GM23338 (cell line): Measurements from ENCODE around the gene ADGRD2. TPM values are rescaled to one million over a fixed set of nuclear protein-coding genes. Genes with fewer than 3 reads are reported as not detected.

Source experiments
- ATAC-seq: fragments of 200-7000 bp; cut with Tn5 transposase; 3 replicates; pipeline ENCODE4 v1.9.1; 2020
- DNase-seq: peaks from one replicate; pipeline ENCODE4 v3.0.0-alpha.2; 2015; ENCODE audit warnings: low spot score
- H2AFZ ChIP-seq: fragments of 200-600 bp; sonication (generic); 2 replicates; pipeline ENCODE4 v1.8.0; 2016; ENCODE audit warnings: antibody characterized with exemption, mild to moderate bottlenecking, moderate library complexity
- H3F3A ChIP-seq: fragments of 200-600 bp; sonication (generic); replicated peaks from 2 replicates; pipeline ENCODE4 v1.8.0; 2017; ENCODE audit warnings: antibody characterized with exemption, mixed run types, low read depth
- H3K27ac ChIP-seq: fragments of 200-600 bp; sonication (generic); 2 replicates; pipeline ENCODE4 v1.6.1; 2016; ENCODE audit warnings: low read depth
- H3K27me3 ChIP-seq: fragments of 200-600 bp; sonication (generic); 2 replicates; pipeline ENCODE4 v1.8.0; 2016; ENCODE audit warnings: mild to moderate bottlenecking, mixed run types, moderate library complexity; ENCODE audit not compliant: insufficient read depth
- H3K36me3 ChIP-seq: fragments of 200-600 bp; sonication (generic); 2 replicates; pipeline ENCODE4 v1.8.0; 2016; ENCODE audit warnings: mild to moderate bottlenecking; ENCODE audit not compliant: insufficient read depth
- H3K4me1 ChIP-seq: fragments of 200-600 bp; sonication (generic); 2 replicates; pipeline ENCODE4 v1.8.0; 2016; ENCODE audit warnings: mild to moderate bottlenecking, moderate library complexity; ENCODE audit not compliant: insufficient read depth
- H3K4me2 ChIP-seq: fragments of 200-600 bp; sonication (generic); 2 replicates; pipeline ENCODE4 v1.7.1; 2017; ENCODE audit warnings: mixed run types
- H3K4me3 ChIP-seq: fragments of 200-600 bp; sonication (generic); 2 replicates; pipeline ENCODE4 v1.6.1; 2016; ENCODE audit warnings: mixed run types
- H3K79me2 ChIP-seq: fragments of 200-600 bp; sonication (generic); replicated peaks from 2 replicates; pipeline ENCODE4 v1.8.0; 2017; ENCODE audit warnings: mild to moderate bottlenecking; ENCODE audit not compliant: insufficient read depth
- H3K9me2 ChIP-seq: fragments of 200-600 bp; sonication (generic); 2 replicates; pipeline ENCODE4 v1.8.0; 2017; ENCODE audit not compliant: insufficient read depth
- H4K20me1 ChIP-seq: fragments of 200-600 bp; sonication (generic); replicated peaks from 2 replicates; pipeline ENCODE4 v1.8.0; 2017; ENCODE audit warnings: mild to moderate bottlenecking; ENCODE audit not compliant: insufficient read depth
- H3K27ac Mint-ChIP-seq: 2 replicates; pipeline ENCODE4 v1.8.0; 2020; ENCODE audit warnings: inconsistent platforms, mild to moderate bottlenecking, moderate library complexity, mixed read lengths
- H3K27me3 Mint-ChIP-seq: 3 replicates; pipeline ENCODE4 v1.8.0; 2022; ENCODE audit warnings: low read depth, mild to moderate bottlenecking, moderate library complexity, mixed read lengths, inconsistent platforms; ENCODE audit not compliant: insufficient read depth, poor library complexity
- H3K36me3 Mint-ChIP-seq: 3 replicates; pipeline ENCODE4 v1.8.0; 2021; ENCODE audit warnings: low read depth, mild to moderate bottlenecking, inconsistent platforms, moderate library complexity, mixed read lengths
- H3K4me1 Mint-ChIP-seq: 3 replicates; pipeline ENCODE4 v1.8.0; 2020; ENCODE audit warnings: mild to moderate bottlenecking, inconsistent platforms, mixed read lengths
- H3K4me3 Mint-ChIP-seq: 3 replicates; pipeline ENCODE4 v1.8.0; 2021; ENCODE audit warnings: moderate library complexity, mild to moderate bottlenecking, inconsistent platforms, mixed read lengths
- H3K9me3 Mint-ChIP-seq: 3 replicates; pipeline ENCODE4 v1.8.0; 2020; ENCODE audit warnings: moderate library complexity, mild to moderate bottlenecking, inconsistent platforms, mixed read lengths
- CTCF ChIP-seq, 2 experiments: fragments of 200-600 bp in 1 of 2; sonication (generic) in 1 of 2; conservative IDR thresholded peaks; 2 replicates each; pipeline versions ENCODE4 v1.5.1 to v1.6.1; 2016 to 2017; ENCODE audit warnings: antibody characterized with exemption in 2 of 2, low read depth in 2 of 2, mild to moderate bottlenecking in 2 of 2, moderate library complexity in 1 of 2
- EZH2 ChIP-seq: fragments of 200-600 bp; sonication (generic); IDR thresholded peaks from one replicate; pipeline ENCODE4 v1.8.0; 2017; ENCODE audit warnings: antibody characterized with exemption, mild to moderate bottlenecking, low read depth; ENCODE audit not compliant: unreplicated experiment
- EZH2phosphoT487 ChIP-seq: fragments of 200-600 bp; sonication (generic); IDR thresholded peaks from one replicate; pipeline ENCODE4 v1.8.1; 2018; ENCODE audit warnings: antibody characterized with exemption; ENCODE audit not compliant: unreplicated experiment
- POLR2AphosphoS5 ChIP-seq: IDR thresholded peaks from 2 replicates; pipeline ENCODE4 v1.6.1; 2016; ENCODE audit warnings: antibody characterized with exemption, low read depth
- REST ChIP-seq: IDR thresholded peaks from one replicate; pipeline ENCODE4 v1.6.1; 2018; ENCODE audit warnings: antibody characterized with exemption; ENCODE audit not compliant: unreplicated experiment
- STAT1 ChIP-seq: IDR thresholded peaks from one replicate; pipeline ENCODE4 v1.6.1; 2016; ENCODE audit warnings: antibody characterized with exemption; ENCODE audit not compliant: unreplicated experiment
- ZNF331 ChIP-seq: fragments of 250-450 bp; sonication (Bioruptor Pico); IDR thresholded peaks from 2 replicates; pipeline ENCODE4 v1.5.0; 2020; ENCODE audit warnings: low read depth, mild to moderate bottlenecking, moderate library complexity
- ZNF462 ChIP-seq: fragments of 250-450 bp; sonication (Bioruptor Pico); IDR thresholded peaks from 2 replicates; pipeline ENCODE4 v1.5.0; 2020; ENCODE audit warnings: mild to moderate bottlenecking, moderate library complexity
- polyA plus RNA-seq: library from polyadenylated mRNA; unstranded; fragments of >200 nt; fragmentation: Nextera tagmentation; extraction: Ambion mirVana; gene quantifications from 2 replicates; pipeline ENCODE4 v1.2.1, GENCODE V29; 2016
- total RNA-seq: library from RNA; depleted of rRNA; stranded (reverse); fragments of >200 nt; shearing (Covaris generic); gene quantifications from 2 replicates; pipeline ENCODE4 v1.2.3, GENCODE V29; 2014

ADGRD2 gene
- total and polyA plus RNA-seq, 2 experiments from 2014 or later, result 0.45 to 0.78 TPM

- TF ChIP-seq CTCF (conservative IDR thresholded peaks at IDR 0.05; ENCODE audit: low read depth in 2 of 2), result no peak
- no peak for TF ChIP-seq POLR2AphosphoS5
- no peak for TF ChIP-seq STAT1
- TF ChIP-seq ZNF331 (CRISPR knock-in tag), result no peak
- TF ChIP-seq REST, result no peak
- TF ChIP-seq EZH2phosphoT487, result no peak
Measured at GRCh38 chr9:124428751-124429529, 21.3 kb upstream of the ADGRD2 start (continued).

- H3K27ac ChIP-seq, result no peak overlapping the region
- H3K27ac Mint-ChIP-seq, result no peak overlapping the region
- TF ChIP-seq STAT1 (no peak), EZH2phosphoT487 (no peak), ZNF462 (CRISPR knock-in tag) (no peak), EZH2 (no peak), CTCF (conservative IDR thresholded peaks at IDR 0.05; ENCODE audit: low read depth in 2 of 2) (no peak), ZNF331 (CRISPR knock-in tag) (no peak)
Measured at GRCh38 chr9:124429530-124429867, 20.8 kb upstream of the ADGRD2 start.

More at GRCh38 chr9:124429530-124429867, 20.8 kb upstream of the ADGRD2 start:
- no peak overlapping the region for H3K4me3 Mint-ChIP-seq
- H4K20me1 ChIP-seq, result no peaks in the 10 kb centered on the region
- peaks cover 3% of the 10 kb centered on the region for H3K27me3 Mint-ChIP-seq
- no peaks in the 10 kb centered on the region for H3K36me3 ChIP-seq
- H3F3A ChIP-seq, result no peaks in the 10 kb centered on the region
- DNase-seq (no peak), ATAC-seq (no peak)
- no peaks in the 10 kb centered on the region for H3K36me3 Mint-ChIP-seq
- H3K4me1 ChIP-seq, result no peaks in the 10 kb centered on the region
- no peaks in the 10 kb centered on the region for H3K27me3 ChIP-seq
- H3K4me3 ChIP-seq, result no peak overlapping the region
- no peaks in the 10 kb centered on the region; the same call in 2 of the 3 replicates for H3K4me1 Mint-ChIP-seq
- H3K9me3 Mint-ChIP-seq, result no peaks in the 10 kb centered on the region
- H3K79me2 ChIP-seq, result no peaks in the 10 kb centered on the region
- no peaks in the 10 kb centered on the region for H3K9me2 ChIP-seq
- no peak overlapping the region for H3K4me2 ChIP-seq
- no peak overlapping the region for H2AFZ ChIP-seq
